Amygdala (tissue), 56 donors: Measurements from ENCODE around the gene LUC7L.
"Not testable (repeated sequence)": the region's sequence is repeated elsewhere in the genome, so short reads cannot be mapped to it uniquely, and the experiment has no call there.

Source experiments
- DNase-seq, 56 donors: peaks; one replicate each; lab custom pipeline; 2025; lab: John Stamatoyannopoulos, UW

The LUC7L gene, protein sequence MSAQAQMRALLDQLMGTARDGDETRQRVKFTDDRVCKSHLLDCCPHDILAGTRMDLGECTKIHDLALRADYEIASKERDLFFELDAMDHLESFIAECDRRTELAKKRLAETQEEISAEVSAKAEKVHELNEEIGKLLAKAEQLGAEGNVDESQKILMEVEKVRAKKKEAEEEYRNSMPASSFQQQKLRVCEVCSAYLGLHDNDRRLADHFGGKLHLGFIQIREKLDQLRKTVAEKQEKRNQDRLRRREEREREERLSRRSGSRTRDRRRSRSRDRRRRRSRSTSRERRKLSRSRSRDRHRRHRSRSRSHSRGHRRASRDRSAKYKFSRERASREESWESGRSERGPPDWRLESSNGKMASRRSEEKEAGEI

DNA sequence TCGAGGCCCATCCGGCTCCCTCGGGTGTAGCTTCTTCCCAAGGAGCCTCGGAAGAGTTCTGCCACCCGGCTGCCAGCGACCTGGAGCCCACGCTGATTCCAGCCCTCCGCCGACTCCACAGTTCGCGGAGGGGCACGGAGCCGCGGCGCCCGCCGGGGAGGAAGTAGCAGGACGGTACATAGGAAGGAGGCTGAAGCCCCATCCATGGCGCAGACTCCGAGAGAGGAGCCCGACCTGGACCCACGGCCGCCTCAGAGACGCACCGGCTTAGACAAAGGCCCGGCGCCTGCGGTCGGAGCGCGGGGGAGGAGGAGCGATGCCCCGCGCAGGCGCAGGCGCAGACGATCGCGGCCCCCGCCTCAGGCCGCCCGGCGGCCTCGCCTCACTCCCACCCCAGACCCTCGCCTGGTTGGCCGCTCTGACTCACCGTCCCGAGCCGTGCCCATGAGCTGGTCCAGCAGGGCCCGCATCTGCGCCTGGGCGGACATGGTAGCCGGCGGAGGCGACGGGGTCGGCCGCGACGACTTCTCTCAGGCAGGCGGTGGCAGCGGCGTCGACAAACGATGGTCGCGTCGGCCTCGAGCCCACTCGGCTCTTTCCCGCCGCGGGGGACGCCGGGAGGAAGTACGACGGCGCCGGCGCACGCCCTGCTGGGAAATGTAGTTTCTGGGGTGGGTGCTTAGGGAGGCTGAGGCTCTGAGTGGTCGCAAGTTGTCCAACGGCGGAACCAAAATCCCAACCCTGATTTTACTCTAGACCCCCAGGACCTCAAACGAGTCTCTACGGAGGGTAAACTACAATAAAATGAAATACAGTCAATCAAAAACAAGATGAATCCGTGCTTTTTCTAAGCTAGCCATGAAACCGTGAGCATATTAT lies at the start of gene LUC7L:
Gene LUC7L (minus strand): TSS at position 598 of the 879 bp plus-strand sequence. CDS start 110 bp downstream, at position 488.
- peak; percentile 22 to 93 (median 82) for DNase-seq

DNA sequence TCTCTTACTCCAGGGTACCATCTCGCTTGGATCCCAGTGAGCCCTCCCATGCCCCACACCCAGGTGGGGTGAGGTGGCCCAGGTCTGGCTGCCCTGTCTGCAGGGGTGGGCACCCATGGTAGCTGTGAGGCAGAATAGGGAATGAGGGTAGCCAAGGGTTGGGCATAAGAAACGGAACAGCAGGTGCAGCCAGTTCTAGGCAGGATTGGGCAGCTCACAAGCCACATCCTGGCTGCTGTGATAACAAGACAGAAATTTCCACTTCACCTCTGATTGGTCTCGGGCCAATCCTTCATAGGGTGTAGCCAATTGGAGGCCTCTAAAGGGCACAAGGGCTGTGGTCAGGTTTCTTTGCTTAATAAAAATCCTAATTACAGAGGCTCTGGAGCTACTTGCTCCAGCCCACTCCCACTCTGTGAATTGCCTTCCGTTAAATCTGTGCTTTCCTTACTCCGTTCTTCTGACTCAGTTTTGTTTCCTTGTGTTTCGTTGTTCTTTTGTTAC lies 49.7 kb upstream of the LUC7L start:
- peak in 1 of 56 donors; percentile 10 for DNase-seq

DNA sequence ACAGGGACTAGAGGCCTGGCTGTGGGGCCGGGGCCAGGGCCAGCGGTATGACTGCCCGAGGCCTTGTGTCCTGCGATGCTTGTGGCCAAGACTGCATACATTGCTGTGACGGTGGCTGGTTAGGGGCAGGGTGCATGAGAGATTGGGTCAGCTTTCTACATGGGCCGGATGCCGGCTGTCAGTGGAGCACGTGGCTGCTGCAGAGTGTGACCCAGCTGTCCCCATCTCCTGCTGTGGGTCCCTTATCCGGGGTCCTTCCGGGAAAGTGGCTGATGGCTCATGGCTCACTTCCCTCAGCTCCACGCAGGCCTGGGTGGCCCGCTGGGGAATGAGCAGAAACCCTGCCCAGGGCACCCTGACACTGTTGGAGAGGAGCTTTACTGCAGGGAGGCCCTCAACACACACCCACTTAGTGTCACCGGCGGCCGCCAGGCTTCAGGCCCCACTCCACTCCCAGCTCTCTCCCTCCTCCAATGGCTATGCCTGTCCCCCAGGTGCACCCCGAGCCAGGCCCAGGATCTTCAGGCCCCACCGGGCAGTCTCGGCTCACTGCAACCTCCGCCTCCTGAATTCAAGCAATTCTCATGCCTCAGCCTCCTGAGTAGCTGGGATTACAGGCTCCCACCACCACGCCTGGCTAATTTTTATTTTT lies 47.3 kb upstream of the LUC7L start:
- no peak for DNase-seq

DNA sequence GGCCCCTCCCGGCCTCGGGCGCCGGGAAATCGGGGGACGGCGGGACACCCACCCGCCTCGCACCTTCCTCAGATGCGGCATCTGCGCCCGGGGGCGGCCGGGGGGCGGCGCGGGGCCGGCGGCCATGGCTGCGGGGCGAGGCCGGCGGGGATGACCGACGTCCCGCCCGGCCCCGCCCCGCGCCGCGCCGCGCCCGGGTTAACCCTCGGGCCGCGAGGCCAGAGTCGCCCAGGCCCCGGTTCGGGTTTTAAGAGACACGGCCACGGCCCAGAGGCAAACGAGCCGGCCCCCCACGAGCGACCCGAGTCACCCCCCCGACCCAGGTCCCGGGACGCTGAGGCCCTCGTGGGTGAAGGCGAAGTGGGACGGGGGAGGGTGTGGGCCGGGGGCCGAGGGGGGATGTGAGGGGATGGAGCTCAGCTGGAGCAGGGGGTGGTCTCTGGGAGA lies 46.6 kb upstream of the LUC7L start, which contains the start of gene RGS11:
Gene RGS11 (minus strand): TSS at position 159 of the 447 bp plus-strand sequence. CDS start 33 bp downstream, at position 126.
- no peak for DNase-seq

- DNase-seq: no peak
Measured at GRCh38 chr16:275041-275641, 45.9 kb upstream of the LUC7L start.

- no peak for DNase-seq
Measured at GRCh38 chr16:273547-274421, 44.5 kb upstream of the LUC7L start.

DNA sequence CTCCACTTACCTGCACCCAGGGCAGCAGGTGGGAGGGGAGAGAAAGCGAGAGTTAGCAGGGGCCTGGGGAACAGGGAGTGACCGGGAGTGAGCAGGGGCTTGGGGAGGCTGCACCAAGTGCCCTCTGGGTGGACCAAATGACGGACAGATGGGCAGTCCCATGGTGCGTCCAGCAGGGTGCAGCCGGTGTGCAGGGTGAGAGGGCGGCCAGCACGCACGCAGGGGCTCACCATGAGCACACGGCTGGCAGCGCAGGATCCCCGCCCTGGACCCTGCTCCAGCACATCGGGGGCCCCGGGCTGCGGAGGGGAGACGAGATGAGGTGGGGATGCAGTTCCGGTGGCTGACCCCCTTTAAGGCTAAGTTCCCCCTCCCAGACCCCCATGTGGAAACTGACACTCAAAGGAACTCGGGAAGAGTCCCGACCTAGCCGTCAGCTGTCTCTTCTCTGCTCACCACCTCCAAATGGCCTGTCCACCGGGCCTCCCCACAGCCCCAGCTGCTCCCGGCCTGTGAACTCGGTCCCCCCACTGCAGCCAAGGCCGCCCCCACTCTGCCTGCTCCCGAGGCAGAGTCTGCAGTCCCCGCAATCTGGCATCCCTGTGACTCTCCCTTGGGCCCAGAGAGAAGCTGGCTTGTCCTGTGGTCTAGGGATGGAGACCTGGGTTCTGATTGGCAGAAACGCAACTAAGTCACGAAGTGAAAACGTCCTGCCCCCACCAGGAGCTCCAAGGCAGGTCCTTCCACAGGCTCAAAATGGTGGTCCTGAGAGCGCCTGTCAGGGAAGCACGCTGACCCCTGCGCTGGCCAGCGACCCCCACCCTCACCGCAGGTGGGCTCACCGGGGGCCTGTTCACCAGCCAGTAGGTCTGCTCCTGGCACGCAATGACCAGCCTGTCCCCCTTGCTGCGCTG lies 43.6 kb upstream of the LUC7L start:
- no peak for DNase-seq

DNA sequence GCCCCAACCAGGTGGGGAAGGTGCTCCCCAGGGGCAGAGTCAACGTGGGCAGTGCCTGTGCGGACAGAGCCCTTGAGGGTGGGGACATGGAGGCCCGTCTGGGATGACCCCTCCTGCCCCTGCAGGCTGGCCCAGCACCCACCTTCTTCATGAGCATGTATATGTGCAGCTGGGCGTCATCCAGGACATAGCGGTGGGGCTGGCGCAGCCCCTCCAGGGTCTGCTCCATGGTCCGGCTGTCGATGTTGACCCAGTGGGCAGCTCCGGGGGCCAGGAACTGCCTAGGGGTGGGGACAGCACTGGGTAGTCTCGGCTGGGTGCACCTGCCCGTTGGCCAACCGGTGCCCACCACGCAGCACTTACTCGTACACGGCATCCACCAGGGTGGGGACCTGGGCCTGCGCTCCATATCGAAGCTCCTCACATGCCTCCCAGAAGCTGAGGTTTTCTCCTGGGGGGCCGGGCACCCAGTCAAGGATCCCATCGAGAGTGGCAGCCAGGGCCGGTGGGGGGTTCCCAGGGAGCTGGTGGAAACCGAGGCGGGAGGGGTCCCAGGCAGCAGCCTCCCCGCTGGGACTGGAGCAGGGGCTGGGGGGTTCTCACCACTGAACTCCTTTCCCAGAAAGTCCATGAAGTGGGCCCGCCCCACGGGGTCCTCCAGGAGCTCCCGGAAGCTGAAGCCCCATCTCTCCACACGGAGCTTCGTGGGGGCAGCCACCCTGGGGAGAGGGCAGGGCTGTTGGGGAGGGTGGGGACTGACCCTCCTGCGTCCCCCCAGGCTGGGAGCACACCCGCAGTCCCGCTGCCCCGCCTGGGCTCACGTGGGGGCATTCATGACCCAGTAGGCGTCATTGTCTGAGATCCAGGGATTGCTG lies 41.4 kb upstream of the LUC7L start:
- DNase-seq: no peak

DNA sequence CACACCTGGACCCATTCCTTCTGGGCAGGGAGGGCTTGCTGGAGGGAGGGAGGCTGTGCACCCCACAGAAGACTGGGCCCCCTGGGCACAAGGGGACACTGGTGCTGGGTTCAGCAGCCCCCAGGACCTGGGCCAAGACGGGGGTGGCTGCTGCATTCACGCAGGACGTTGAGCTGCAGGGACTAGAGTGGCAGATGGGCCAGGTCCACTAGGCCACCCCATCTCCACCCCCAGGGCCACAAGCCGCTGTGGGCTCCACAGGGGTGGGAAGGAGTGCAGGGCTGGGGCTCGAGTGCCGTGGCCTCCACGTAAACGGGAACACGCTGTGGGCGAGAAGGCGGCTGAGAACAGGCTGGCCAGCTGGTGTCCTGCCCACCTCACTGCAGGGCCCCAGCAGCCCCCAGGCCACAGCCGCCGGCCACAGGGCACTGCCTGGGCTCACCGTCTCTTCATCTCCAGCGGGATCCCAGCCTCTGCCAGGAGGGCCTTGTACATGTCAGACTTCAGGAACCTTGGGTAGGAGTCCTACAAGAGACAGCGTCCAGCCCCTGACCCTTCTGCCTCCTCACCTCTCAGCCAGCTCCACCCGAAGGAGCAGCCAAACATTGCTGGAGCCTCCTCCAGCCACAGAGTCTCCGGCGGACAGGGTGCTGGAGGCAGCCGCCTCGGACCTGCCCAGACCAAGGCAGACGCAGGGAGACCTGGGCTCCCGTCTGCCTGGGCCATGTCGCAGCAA lies 40.0 kb upstream of the LUC7L start:
- DNase-seq: no peak

- DNase-seq: peak in 1 of 56 donors; percentile 14
Measured at GRCh38 chr16:268141-269053, 39.1 kb upstream of the LUC7L start.

- DNase-seq: not testable (repeated sequence)
Measured at GRCh38 chr16:267562-267961, 38.3 kb upstream of the LUC7L start.

GRCh38 chr16:266258-267164 lies 37.3 kb upstream of the LUC7L start:
- DNase-seq: no peak

DNA sequence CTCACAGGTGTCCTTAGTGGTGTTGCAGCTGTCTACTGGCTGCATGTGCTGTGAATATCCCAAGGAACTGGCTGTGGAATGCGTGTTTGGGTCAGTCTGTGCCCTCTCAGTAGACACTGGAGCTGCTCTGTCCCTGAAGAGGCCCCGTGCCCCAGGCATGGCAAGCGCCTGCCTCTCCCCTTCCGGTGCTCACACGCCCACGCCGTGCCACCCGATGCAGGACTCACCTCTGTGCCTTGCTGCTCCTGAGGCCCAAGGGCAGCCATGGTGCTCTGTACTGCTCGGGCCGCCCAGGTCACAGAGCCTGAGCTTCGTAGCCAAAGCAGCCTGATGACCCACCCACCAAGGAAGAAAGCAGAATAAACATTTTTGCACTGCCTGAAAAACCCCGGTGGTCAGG lies 36.5 kb upstream of the LUC7L start:
- DNase-seq: no peak

GRCh38 chr16:265002-265529 lies 35.8 kb upstream of the LUC7L start:
- DNase-seq: no peak
